ENCODE measurements around the gene MAP2K1.
A peak's percentile ranks its signal among the peaks of the same experiment; 100 is the strongest.

Gene MAP2K1

DNA sequence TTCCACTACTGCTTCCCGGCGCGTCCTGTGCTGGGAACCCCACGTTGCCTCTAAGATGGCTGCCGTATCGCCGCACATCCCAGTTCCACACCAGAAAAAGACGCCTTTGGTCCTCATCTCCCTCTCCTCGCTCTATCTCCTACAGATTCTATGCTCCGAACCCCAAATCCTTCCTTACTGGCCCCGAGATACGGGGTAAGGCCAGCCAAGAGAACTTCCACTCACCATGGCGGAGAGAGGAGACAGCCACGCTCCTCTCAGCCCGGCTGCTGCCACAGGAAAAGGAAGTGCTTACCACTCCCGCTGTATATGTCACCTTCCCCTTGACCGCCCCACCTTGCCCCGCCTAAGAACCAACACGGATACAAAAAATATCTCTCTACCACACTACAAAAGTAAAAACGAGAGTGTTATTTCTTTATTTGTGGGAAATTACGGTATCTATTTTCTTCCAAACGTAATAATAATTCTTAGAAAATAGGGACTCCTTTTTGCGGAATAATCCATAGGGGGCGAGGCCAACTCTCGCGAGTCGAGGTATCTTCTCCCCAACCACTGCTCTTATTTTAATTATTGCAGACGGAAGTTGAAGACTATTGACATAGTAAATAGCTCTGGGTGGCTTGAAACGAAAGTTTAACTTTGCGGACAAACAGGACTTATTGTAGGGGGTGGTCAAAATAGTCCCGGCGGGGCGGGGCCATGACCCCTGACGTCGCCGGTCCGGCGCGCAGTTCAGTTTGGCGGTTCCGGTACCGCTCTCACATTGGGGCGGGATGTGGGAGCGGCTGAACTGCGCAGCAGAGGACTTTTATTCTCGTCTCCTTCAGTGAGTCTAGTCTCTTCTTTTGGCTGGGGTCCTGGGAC, 118.1 kb downstream of the MAP2K1 start, which contains the start of the genes RPL4 and ZWILCH:
Gene RPL4, minus strand, starts transcription at position 293 of the 867 bp plus-strand sequence. Its CDS starts 65 bp downstream, at position 228.
Gene ZWILCH, plus strand, starts transcription at position 764 of the 867 bp plus-strand sequence. Its CDS starts 13 bp downstream, at position 777.
- peak; percentile 82 for DNase-seq (ENCODE audit: low spot score)

DNA sequence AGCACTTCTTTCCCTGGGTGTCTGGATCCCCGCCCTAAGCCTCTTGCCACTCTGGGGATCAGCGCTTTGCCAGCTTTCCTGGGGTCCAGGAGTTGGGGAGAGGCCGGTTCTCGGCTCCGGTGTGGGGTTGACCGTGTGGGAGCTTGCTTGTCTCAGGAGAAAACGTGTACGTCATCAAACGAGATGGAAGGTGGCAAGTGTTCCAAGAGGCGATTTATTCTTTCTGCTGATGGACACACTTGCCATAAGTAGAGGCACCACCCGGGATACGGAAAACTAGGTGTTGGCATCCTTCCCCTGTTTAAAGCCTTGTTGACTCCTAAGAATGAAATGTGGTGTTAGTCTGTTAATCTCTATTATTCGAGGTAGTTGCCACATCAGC, 118.7 kb downstream of the MAP2K1 start:
- no peak for DNase-seq (ENCODE audit: low spot score)

DNA sequence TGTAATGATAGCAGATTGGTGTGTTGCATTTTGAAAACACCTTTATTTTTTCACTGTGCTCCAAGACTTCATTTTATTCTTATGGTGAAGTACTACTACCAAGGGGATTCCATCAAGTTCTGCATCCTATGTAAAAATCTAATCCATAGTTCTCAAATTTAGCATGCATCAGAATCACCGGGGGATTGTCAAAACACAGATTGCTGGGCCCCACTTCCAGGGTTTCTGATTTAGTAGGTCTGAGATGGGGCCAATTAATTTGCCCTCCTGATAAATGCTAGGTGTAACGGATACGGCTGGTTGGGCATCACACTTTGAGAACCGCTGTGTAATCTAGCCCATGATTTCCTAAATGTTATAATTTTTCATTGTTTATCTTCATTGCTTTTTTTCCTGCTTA, 119.1 kb downstream of the MAP2K1 start:
- no peak for DNase-seq (ENCODE audit: low spot score)

DNA sequence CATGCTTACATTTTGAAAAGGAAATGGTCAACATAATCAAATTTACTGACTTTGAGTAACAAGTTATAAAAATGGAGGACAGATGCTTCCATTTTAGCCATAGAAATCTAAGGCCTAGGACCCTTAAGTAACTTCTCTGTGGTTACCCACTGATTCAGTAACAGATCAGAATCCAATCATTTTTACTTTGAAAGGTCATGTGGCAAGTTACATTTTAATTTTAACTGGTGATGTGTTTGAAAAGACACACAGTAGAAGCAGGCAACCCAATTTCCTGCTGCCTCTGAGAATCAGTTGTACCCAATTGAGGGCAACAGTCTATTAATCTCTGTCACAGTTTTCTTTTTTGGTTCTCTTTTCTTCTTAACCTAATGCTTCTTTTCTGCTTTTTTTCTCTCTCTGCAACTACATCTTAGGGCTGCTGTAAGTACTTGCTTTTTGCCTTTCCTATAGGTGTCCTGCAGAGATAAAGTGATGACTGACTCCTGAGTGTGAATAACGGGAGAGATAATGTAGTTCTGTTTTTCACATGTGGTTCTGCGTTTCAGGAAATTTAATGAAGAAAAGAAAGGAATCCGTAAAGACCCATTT, 121.7 kb downstream of the MAP2K1 start:
- DNase-seq (ENCODE audit: low spot score): no peak

DNA sequence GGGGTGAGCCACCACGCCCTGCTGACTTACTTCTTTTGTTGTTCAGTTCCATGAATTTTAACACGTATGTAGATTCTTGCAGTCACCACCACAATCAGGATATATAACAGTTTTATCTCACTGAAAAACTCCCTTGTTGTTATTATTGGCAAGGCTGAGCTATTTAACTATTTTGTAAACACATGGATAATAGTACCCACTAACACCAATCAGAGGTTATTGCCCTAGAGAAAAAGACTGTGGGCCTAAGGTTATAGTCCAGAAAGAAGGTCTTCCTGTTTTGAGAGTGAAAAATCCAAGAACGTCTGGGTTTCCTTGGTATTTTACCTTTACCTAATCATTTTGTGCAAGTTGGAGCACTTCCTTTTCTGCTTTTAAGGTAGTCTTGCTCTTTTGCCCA, 127.9 kb downstream of the MAP2K1 start:
- no peak for DNase-seq (ENCODE audit: low spot score)

DNA sequence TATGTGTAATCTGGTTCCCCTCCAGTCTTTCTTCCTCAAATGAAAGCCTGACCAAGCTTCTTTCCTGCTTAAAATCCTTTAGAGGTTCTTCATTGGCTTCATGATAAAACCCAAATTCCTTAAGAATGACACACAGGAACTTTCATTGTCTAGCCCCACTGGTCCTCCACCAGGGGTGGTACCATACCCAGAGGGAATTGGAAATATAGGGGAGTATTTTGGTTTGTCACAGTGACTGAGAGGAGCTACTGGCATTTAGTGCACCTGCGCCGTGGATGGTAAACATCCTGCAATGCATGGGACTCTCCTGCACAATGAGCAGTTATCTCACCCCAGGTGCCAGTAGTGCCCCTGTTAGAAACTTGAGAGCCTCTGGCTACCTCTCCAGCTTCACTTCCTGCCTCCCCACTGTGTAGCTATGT, 129.2 kb downstream of the MAP2K1 start:
- no peak for DNase-seq (ENCODE audit: low spot score)

DNA sequence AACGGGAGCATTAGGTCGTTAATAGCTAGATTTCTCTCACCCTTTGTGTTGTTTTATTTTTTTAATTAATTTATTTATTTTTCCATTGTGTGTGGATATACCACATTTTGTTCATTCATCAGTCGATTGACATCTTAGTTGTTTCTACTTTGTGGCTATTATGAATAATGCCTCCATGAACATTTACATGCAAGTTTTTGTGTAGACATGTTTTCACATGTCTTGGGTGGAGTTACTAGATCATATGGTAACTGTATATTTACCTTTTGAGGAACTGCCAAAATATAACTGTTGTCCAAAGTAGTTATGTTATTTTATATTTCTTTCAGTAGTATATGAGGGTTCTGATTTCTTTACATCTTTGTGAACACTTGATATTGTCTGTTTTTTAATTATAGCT, 137.2 kb downstream of the MAP2K1 start:
- no peak for DNase-seq (ENCODE audit: low spot score)

DNA sequence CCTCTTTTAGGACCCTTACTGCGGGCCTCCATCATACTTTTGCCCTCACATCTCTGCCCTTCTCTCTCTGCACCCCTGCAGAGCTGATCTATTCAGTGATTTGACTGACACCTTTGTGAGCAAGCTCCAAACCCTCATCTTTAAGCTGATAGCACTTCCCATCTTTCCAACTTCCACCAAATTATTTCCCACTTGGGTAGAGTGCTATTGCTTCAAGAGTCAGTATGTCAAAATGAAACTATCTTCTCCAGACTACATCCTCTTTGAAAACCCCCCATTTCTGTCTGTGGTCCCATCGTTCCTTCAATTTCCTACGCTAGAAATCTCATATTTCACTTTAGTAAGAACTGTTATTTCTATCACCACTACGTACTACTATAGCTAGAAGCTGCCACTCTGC, 138.1 kb downstream of the MAP2K1 start:
- no peak for DNase-seq (ENCODE audit: low spot score)

DNA sequence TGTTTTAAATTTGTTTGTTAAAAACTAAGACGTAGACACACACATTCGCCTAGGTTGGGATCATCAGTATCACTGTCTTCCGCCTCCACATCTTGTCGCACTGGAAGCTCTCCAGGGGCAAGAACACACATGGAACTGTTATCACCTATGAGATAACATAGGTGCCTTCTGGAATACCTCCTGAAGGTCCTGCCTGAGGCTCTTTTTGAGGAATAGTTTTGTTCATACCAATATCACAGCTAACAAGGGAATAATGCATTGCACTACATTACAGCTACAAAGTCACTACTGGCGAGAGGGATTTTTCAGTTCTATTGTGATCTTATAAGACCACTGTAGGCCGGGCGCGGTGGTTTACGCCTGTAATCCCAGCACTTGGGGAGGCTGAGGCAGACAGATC, 148.3 kb downstream of the MAP2K1 start:
- DNase-seq (ENCODE audit: low spot score): no peak

All from germinal center (tissue), 1 donor.